ENCODE results near the gene PPWD1. TPM values are rescaled to one million over a fixed set of nuclear protein-coding genes. Genes with fewer than 3 reads are reported as not detected.

PPWD1 gene
- total and polyA plus RNA-seq, 2 of the 13 experiments (the other 11 are each of a cell fraction or from before 2014, with no cell fraction given) = 7.4 to 44.3 TPM

GRCh38 chr5:65624571-65625555 is 61.8 kb downstream of the PPWD1 start, which contains the start of the genes SHLD3 and TRAPPC13 (continued):
- TF ChIP-seq ARNTL (CRISPR knock-in tag; IDR thresholded peaks at IDR 0.05) = no peak
- no peak for TF ChIP-seq ZNF775 (CRISPR knock-in tag; IDR thresholded peaks at IDR 0.05; ENCODE audit: borderline replicate concordance)
- no peak for TF ChIP-seq MATR3 (CRISPR knock-in tag; IDR thresholded peaks at IDR 0.05)
- TF ChIP-seq HHEX (CRISPR knock-in tag; IDR thresholded peaks at IDR 0.05) = no peak
- TF ChIP-seq RNF2 (conservative IDR thresholded peaks at IDR 0.05; ENCODE audit: low read depth) = no peak
- no peak for TF ChIP-seq ZNF530 (CRISPR knock-in tag; IDR thresholded peaks at IDR 0.05; ENCODE audit: low read depth)
- TF ChIP-seq ZFP37 (CRISPR knock-in tag; IDR thresholded peaks at IDR 0.05; ENCODE audit: borderline replicate concordance) = no peak
- no peak for TF ChIP-seq ZC3H13 (CRISPR knock-in tag; IDR thresholded peaks at IDR 0.05)
- no peak for TF ChIP-seq SYNCRIP (IDR thresholded peaks at IDR 0.05; ENCODE audit: insufficient read depth, low read depth, low read length)
- no peak for TF ChIP-seq MED13 (CRISPR knock-in tag; IDR thresholded peaks at IDR 0.05)
- no peak for TF ChIP-seq NR2F2 (IDR thresholded peaks at IDR 0.05; ENCODE audit: borderline replicate concordance, low read depth)
- TF ChIP-seq ZFAT (CRISPR knock-in tag; conservative IDR thresholded peaks at IDR 0.05) = no peak
- 0 out of 2 replicates have a peak, but pooled peaks have one; percentile 33 for TF ChIP-seq MEIS2 (CRISPR knock-in tag; IDR thresholded peaks at IDR 0.05)
- TF ChIP-seq DMAP1 (CRISPR knock-in tag; IDR thresholded peaks at IDR 0.05) = peak; percentile 71
- no peak for TF ChIP-seq ZNF260 (CRISPR knock-in tag; IDR thresholded peaks at IDR 0.05; ENCODE audit: borderline replicate concordance, low read depth)
- no peak for TF ChIP-seq SOX5 (CRISPR knock-in tag; IDR thresholded peaks at IDR 0.05; ENCODE audit: borderline replicate concordance)
- TF ChIP-seq NBN (conservative IDR thresholded peaks at IDR 0.05) = no peak
- no peak for TF ChIP-seq TCF7 (IDR thresholded peaks at IDR 0.05; ENCODE audit: low read depth)
- TF ChIP-seq MBNL3 (CRISPR knock-in tag; conservative IDR thresholded peaks at IDR 0.05) = no peak
- TF ChIP-seq, protein P1, sequence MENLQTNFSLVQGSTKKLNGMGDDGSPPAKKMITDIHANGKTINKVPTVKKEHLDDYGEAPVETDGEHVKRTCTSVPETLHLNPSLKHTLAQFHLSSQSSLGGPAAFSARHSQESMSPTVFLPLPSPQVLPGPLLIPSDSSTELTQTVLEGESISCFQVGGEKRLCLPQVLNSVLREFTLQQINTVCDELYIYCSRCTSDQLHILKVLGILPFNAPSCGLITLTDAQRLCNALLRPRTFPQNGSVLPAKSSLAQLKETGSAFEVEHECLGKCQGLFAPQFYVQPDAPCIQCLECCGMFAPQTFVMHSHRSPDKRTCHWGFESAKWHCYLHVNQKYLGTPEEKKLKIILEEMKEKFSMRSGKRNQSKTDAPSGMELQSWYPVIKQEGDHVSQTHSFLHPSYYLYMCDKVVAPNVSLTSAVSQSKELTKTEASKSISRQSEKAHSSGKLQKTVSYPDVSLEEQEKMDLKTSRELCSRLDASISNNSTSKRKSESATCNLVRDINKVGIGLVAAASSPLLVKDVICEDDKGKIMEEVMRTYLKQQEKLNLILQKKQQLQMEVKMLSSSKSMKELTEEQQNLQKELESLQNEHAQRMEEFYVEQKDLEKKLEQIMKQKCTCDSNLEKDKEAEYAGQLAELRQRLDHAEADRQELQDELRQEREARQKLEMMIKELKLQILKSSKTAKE (CRISPR knock-in tag; IDR thresholded peaks at IDR 0.05; ENCODE audit: borderline replicate concordance) = no peak
- TF ChIP-seq AHR (CRISPR knock-in tag; IDR thresholded peaks at IDR 0.05) = no peak
- no peak for TF ChIP-seq ATF4 (CRISPR knock-in tag; IDR thresholded peaks at IDR 0.05)
- no peak for TF ChIP-seq ZHX1 (CRISPR knock-in tag; IDR thresholded peaks at IDR 0.05; ENCODE audit: low read depth)
- peak; percentile 96 for TF ChIP-seq THAP11 (CRISPR knock-in tag; IDR thresholded peaks at IDR 0.05)
- TF ChIP-seq STAG1 (CRISPR knock-in tag; IDR thresholded peaks at IDR 0.05) = no peak
- TF ChIP-seq ZNF510 (CRISPR knock-in tag; IDR thresholded peaks at IDR 0.05; ENCODE audit: low read depth) = no peak

All from HepG2 (cell line).